T-helper 1 cell treated with Interleukin-12 subunit alpha and Interleukin-12 subunit beta and Interleukin-4 antibody, amounts not matched to agents 30 μg/mL and 1 μg/mL, for 36 hours (primary cell): ENCODE data around the gene SRSF6.
A peak's percentile ranks its signal among the peaks of the same experiment; 100 is the strongest.
"Not testable (repeated sequence)": the region's sequence is repeated elsewhere in the genome, so short reads cannot be mapped to it uniquely, and the experiment has no call there.

Source experiments
- H3K27ac Mint-ChIP-seq: one replicate; pipeline ENCODE4 v1.8.0; 2021; ENCODE audit warnings: mild to moderate bottlenecking, mixed read lengths
- H3K27me3 Mint-ChIP-seq: one replicate; pipeline ENCODE4 v1.8.0; 2021; ENCODE audit warnings: low read depth, mixed read lengths
- H3K36me3 Mint-ChIP-seq: one replicate; pipeline ENCODE4 v1.8.0; 2021; ENCODE audit warnings: low read depth, mixed read lengths
- H3K4me1 Mint-ChIP-seq: one replicate; pipeline ENCODE4 v1.8.0; 2021; ENCODE audit warnings: low read depth, mixed read lengths
- H3K4me3 Mint-ChIP-seq: one replicate; pipeline ENCODE4 v1.8.0; 2021; ENCODE audit warnings: mild to moderate bottlenecking, moderate library complexity, mixed read lengths
- H3K9me3 Mint-ChIP-seq: one replicate; pipeline ENCODE4 v1.8.0; 2021; ENCODE audit warnings: mixed read lengths

Gene SRSF6

DNA sequence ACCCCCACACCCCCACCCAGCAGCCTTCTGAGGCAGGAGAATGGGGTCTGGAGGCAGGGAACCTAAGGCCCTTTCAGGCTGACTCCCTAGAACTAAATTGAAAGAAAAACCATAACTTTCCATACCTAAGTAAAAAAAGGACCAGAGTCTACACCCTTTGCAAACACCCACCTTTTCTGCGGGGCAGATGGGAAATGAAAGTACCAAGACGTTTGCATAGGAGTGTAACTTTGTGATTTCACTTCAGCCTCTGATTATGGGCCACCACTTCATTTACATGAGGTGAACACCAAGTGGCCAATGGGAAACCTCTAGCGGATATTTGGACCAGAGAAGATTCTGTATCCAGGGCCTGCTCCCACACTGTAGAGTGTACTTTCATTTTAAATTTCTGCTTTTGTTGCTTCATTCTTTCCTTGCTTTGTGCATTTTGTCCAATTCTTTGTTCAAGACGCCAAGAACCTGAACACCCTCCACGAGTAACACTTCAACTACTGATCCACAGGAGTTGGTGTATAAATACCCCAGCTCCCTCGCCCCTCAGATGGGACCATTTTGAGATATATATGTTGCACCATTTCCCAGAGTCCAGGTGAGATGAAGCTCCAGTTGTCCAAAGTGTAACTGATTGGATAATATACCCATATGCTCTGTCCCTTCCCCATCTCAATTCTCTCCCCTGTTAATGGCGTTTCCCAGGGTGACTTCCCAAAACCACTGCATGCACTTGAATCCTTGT, 18.9 kb upstream of the SRSF6 start:
- H3K27ac Mint-ChIP-seq = no peak overlapping the region
- no peak overlapping the region for H3K4me3 Mint-ChIP-seq
- H3K4me1 Mint-ChIP-seq = no peaks in the 10 kb centered on the region
- H3K27me3 Mint-ChIP-seq = no peaks in the 10 kb centered on the region
- no peaks in the 10 kb centered on the region for H3K9me3 Mint-ChIP-seq
- H3K36me3 Mint-ChIP-seq = no peaks in the 10 kb centered on the region

DNA sequence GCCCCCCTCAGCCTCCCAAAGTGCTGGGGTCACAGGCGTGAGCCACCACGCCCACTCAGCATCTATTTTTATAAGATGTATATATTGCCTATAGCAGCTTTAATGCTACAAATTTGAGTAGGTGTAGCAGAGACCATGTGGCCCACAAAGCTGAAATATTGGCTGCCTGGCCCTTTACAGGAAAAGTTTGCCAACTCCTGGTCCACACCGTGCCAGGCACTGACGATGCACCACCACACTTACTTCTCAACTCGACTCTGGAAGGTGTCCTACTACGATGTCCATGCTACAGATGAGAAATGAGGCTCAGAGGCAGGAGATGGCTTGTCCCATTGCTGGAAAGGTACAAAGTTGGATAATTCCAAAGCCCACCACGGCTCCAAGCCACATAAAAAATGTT, 17.2 kb upstream of the SRSF6 start:
- H3K36me3 Mint-ChIP-seq = no peaks in the 10 kb centered on the region
- no peaks in the 10 kb centered on the region for H3K4me1 Mint-ChIP-seq
- H3K27ac Mint-ChIP-seq = no peak overlapping the region
- H3K27me3 Mint-ChIP-seq = no peaks in the 10 kb centered on the region
- H3K4me3 Mint-ChIP-seq = no peak overlapping the region
- no peaks in the 10 kb centered on the region for H3K9me3 Mint-ChIP-seq

- no peak overlapping the region for H3K4me3 Mint-ChIP-seq
- no peak overlapping the region for H3K27ac Mint-ChIP-seq
- H3K36me3 Mint-ChIP-seq = no peaks in the 10 kb centered on the region
- H3K9me3 Mint-ChIP-seq = no peaks in the 10 kb centered on the region
- no peaks in the 10 kb centered on the region for H3K4me1 Mint-ChIP-seq
- no peaks in the 10 kb centered on the region for H3K27me3 Mint-ChIP-seq
Observed at GRCh38 chr20:43442282-43442880, 15.3 kb upstream of the SRSF6 start.

DNA sequence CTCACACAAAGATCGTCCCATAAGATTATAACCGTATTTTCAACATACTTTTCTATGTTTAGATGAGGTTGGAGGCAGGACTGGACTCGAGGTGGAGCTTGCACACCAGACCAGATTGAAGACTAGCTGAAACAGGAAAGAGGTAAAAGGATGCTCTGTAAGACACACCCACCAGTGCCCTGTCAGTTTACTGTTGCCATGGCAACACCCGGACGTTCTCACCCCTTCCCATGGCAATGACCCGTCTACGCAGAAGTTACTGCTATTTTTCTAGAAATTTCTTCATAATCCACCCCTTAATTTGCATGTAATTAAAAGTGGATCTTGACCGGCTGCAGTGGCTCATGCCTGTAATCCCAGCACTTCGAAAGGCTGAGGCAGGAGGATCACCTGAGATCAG, 13.6 kb upstream of the SRSF6 start:
- Mint-ChIP-seq H3K4me3 (no peak overlapping the region), H3K27me3 (no peaks in the 10 kb centered on the region), H3K9me3 (no peaks in the 10 kb centered on the region), H3K4me1 (peaks cover 5% of the 10 kb centered on the region), H3K36me3 (no peaks in the 10 kb centered on the region), H3K27ac (no peak overlapping the region)

DNA sequence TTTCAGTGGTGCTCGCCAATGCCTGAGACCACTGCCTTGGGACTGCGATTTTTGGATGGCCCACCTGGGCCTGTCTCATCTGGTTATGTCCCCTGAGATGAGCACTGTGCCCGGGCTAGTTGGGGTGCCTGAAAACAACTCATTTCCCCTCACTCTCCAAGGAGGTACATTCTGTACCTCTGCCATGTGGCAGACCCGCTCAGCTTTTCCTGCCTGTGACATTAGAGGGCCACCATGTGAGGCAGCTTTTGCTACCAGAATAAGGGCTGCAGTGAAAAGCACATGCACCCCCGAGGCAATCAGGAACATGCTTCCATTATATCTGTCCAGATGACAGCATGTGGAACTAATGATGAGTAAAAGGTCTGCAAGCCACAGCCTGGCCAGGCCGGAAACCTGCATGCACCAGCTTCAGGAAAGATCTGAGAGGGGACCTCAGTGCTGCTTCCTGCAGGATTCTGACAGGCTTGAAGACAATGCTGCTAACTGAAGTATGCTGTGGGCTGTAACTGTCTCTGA, 11.3 kb upstream of the SRSF6 start:
- Mint-ChIP-seq H3K36me3 (no peaks in the 10 kb centered on the region), H3K27ac (no peak overlapping the region), H3K4me3 (no peak overlapping the region), H3K4me1 (peaks cover 5% of the 10 kb centered on the region), H3K9me3 (no peaks in the 10 kb centered on the region), H3K27me3 (peaks cover 8% of the 10 kb centered on the region)

DNA sequence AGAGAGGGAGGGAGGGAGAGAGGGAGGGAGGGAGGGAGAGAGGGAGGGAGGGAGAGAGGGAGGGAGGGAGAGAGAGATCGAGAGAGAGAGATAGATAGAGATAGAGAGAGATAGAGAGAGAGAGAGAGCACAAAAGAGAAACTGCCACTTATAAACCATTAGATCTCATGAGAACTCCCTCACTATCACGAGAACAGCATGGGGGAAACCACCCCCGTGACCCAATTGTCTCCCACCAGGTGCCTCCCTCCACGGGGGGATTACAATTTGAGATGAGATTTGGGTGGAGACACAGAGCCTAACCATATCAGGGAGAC, 9.3 kb upstream of the SRSF6 start:
- H3K4me1 Mint-ChIP-seq, H3K4me3 Mint-ChIP-seq, H3K27ac Mint-ChIP-seq, H3K9me3 Mint-ChIP-seq, H3K36me3 Mint-ChIP-seq: not testable (repeated sequence)
- H3K27me3 Mint-ChIP-seq = peaks cover 12% of the 10 kb centered on the region

GRCh38 chr20:43448748-43449535, 8.8 kb upstream of the SRSF6 start:
- Mint-ChIP-seq H3K36me3 (no peaks in the 10 kb centered on the region), H3K4me3 (no peak overlapping the region)

DNA sequence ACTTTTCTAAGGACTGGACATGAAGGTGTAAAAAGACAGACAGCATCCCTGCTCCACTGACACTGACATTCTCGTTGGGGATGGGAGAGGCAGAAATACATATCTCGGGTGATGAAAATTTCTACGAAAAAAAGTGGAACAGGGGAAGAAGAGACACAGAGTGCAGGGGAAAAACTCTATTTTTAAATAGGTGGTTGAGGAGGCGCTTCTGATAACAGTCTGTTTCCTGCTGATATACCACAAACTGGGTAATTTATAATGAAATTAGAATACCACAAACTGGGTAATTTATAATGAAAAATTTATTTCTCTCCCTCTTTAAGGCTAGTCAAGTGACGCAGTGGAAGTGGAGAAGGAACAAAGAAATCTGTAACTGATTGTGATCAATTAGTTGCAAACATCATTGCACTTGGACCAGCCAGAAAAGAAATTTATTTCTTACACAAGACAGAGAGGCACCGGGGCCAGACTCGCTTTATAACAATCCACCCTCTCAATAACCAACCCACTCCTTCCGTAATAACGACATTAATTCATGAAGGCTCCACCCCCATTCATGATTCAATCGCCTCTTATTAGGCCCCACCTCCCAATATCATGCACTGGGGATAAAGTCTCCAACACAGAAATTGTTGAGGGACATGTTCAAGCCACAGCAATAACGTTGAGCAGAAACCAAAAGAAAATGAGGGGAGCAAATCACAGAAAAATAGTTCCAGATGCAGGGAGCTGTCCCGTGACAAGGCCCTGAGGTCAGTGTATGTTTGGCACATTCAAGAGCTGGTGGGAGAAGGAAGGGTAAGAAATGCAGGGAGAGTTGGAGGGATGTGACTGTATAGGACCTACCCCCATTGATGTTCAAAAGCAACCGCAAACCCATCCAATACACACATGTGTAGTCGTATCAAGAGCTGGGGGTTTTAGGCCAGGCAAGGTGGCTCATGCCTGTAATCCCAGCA, 6.6 kb upstream of the SRSF6 start:
- Mint-ChIP-seq H3K9me3 (no peaks in the 10 kb centered on the region), H3K4me1 (peaks cover 5% of the 10 kb centered on the region), H3K27me3 (peaks cover 22% of the 10 kb centered on the region), H3K27ac (no peak overlapping the region), H3K36me3 (no peaks in the 10 kb centered on the region), H3K4me3 (no peak overlapping the region)

More at GRCh38 chr20:43448748-43449535, 8.8 kb upstream of the SRSF6 start:
- no peak overlapping the region for H3K27ac Mint-ChIP-seq
- H3K9me3 Mint-ChIP-seq = no peaks in the 10 kb centered on the region
- H3K27me3 Mint-ChIP-seq = peaks cover 15% of the 10 kb centered on the region
- peaks cover 5% of the 10 kb centered on the region for H3K4me1 Mint-ChIP-seq

GRCh38 chr20:43452404-43453126, 5.1 kb upstream of the SRSF6 start:
- no peaks in the 10 kb centered on the region for H3K36me3 Mint-ChIP-seq
- peaks cover 22% of the 10 kb centered on the region for H3K27me3 Mint-ChIP-seq
- peaks cover 11% of the 10 kb centered on the region for H3K4me1 Mint-ChIP-seq
- H3K27ac Mint-ChIP-seq = no peak overlapping the region
- no peaks in the 10 kb centered on the region for H3K9me3 Mint-ChIP-seq
- H3K4me3 Mint-ChIP-seq = no peak overlapping the region

GRCh38 chr20:43456252-43456651, 1.4 kb upstream of the SRSF6 start:
- not testable (repeated sequence) for H3K9me3 Mint-ChIP-seq, H3K27ac Mint-ChIP-seq
- Mint-ChIP-seq H3K4me1 (peaks cover 20% of the 10 kb centered on the region), H3K27me3 (peaks cover 15% of the 10 kb centered on the region), H3K4me3 (peak overlapping the region; percentile 87), H3K36me3 (peaks cover 22% of the 10 kb centered on the region)

DNA sequence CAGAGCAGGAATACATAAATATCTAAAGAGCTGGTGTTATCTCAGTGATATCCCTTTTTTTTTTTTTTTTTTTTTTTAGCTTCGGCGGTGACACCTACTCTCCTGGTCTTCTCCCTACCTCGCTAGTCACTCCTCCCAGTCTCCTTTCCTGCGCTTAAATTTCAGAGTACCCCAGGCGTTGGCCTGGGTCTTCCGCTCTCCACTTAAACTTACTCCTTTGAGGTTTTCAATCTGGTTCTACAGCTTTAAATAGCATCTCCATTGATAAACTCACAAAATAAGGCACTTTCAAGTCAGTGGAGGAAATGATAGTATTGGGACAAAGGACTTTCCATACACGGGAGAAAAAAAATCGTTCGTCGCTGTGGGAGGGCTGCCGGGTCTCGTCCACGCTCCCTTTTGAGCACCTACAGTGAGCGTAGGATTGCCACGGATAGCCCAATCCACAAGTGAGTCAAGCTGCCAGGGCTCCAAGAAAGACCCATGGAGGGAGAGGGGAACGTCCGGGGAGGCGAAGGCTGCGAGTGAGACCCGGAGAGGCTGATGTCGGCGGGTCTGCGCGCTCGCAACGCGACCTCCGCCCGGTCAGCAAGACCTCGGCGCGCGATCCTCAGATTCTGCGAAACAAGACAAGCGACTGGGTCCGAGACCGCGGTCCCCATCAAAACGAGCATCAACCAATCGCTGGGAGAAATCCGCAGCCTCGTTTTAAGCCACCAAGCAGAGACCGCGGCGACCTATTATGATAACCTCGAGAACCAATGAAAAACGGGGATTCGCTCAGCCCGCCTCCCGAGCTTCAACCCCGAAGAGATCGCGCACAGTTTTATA, 672 bp upstream of the SRSF6 start:
- peaks cover 27% of the 10 kb centered on the region for H3K36me3 Mint-ChIP-seq
- no peaks in the 10 kb centered on the region for H3K9me3 Mint-ChIP-seq
- H3K27ac Mint-ChIP-seq = peak overlapping the region; percentile 98

GRCh38 chr20:43458422-43458924, 777 bp downstream of the SRSF6 start:
- H3K27ac Mint-ChIP-seq = peak overlapping the region; percentile 77
- H3K36me3 Mint-ChIP-seq = peaks cover 38% of the 10 kb centered on the region
- peaks cover 9% of the 10 kb centered on the region for H3K27me3 Mint-ChIP-seq
- peak overlapping the region; percentile 87 for H3K4me3 Mint-ChIP-seq
- H3K4me1 Mint-ChIP-seq = peaks cover 23% of the 10 kb centered on the region
- no peaks in the 10 kb centered on the region for H3K9me3 Mint-ChIP-seq

More for the DNA sequence above, 672 bp upstream of the SRSF6 start:
- peaks cover 12% of the 10 kb centered on the region for H3K27me3 Mint-ChIP-seq
- H3K4me1 Mint-ChIP-seq = peaks cover 20% of the 10 kb centered on the region
- H3K4me3 Mint-ChIP-seq = peak overlapping the region; percentile 87
